Middle frontal gyrus (tissue), 1 donor: Measurements from ENCODE around the gene ZNF622.
"Not testable (repeated sequence)": the region's sequence is repeated elsewhere in the genome, so short reads cannot be mapped to it uniquely, and the experiment has no call there.

ENCODE experiments used
- DNase-seq: peaks from one replicate; pipeline ENCODE4 v3.0.0-alpha.2; 2015; ENCODE audit warnings: low spot score; ENCODE audit errors: extremely low spot score

Gene ZNF622

GRCh38 chr5:16480821-16481538, 15.4 kb upstream of the ZNF622 start:
- no peak for DNase-seq

- no peak for DNase-seq
Measured at GRCh38 chr5:16480144-16480543, 14.5 kb upstream of the ZNF622 start.

- no peak for DNase-seq
Measured at GRCh38 chr5:16477541-16477940, 11.9 kb upstream of the ZNF622 start.

GRCh38 chr5:16476417-16476816, 10.8 kb upstream of the ZNF622 start:
- DNase-seq = not testable (repeated sequence)

GRCh38 chr5:16471387-16471786, 5.8 kb upstream of the ZNF622 start:
- DNase-seq = no peak

- no peak for DNase-seq
Measured at GRCh38 chr5:16467363-16468219, 2.0 kb upstream of the ZNF622 start.

- DNase-seq = no peak
Measured at GRCh38 chr5:16464664-16465543, 696 bp downstream of the ZNF622 start.

GRCh38 chr5:16464231-16464630, 1.4 kb downstream of the ZNF622 start:
- DNase-seq = no peak

- no peak for DNase-seq
Measured at GRCh38 chr5:16461782-16462181, 3.8 kb downstream of the ZNF622 start.

- DNase-seq = no peak
Measured at GRCh38 chr5:16461026-16461425, 4.6 kb downstream of the ZNF622 start.

GRCh38 chr5:16459451-16459850, 6.1 kb downstream of the ZNF622 start:
- DNase-seq = no peak

- DNase-seq = no peak
Measured at GRCh38 chr5:16457853-16458252, 7.7 kb downstream of the ZNF622 start.

GRCh38 chr5:16457451-16457850, 8.1 kb downstream of the ZNF622 start:
- no peak for DNase-seq

- peak; percentile 74 for DNase-seq
Measured at GRCh38 chr5:16456103-16456832, 9.3 kb downstream of the ZNF622 start.

- no peak for DNase-seq
Measured at GRCh38 chr5:16455668-16456067, 9.9 kb downstream of the ZNF622 start.

- DNase-seq = no peak
Measured at GRCh38 chr5:16454686-16455085, 10.9 kb downstream of the ZNF622 start.

GRCh38 chr5:16453609-16454008, 12.0 kb downstream of the ZNF622 start:
- DNase-seq = no peak

- no peak for DNase-seq
Measured at GRCh38 chr5:16450163-16450562, 15.4 kb downstream of the ZNF622 start.

GRCh38 chr5:16446993-16447392, 18.6 kb downstream of the ZNF622 start:
- no peak for DNase-seq

- no peak for DNase-seq
Measured at GRCh38 chr5:16437977-16438376, 27.6 kb downstream of the ZNF622 start.
